ENCODE measurements around the gene LENEP. TPM values are rescaled to one million over a fixed set of nuclear protein-coding genes. Genes with fewer than 3 reads are reported as not detected.

Gene LENEP
- total RNA-seq, 1 experiment from 2014 or later, result 0.42 TPM

DNA sequence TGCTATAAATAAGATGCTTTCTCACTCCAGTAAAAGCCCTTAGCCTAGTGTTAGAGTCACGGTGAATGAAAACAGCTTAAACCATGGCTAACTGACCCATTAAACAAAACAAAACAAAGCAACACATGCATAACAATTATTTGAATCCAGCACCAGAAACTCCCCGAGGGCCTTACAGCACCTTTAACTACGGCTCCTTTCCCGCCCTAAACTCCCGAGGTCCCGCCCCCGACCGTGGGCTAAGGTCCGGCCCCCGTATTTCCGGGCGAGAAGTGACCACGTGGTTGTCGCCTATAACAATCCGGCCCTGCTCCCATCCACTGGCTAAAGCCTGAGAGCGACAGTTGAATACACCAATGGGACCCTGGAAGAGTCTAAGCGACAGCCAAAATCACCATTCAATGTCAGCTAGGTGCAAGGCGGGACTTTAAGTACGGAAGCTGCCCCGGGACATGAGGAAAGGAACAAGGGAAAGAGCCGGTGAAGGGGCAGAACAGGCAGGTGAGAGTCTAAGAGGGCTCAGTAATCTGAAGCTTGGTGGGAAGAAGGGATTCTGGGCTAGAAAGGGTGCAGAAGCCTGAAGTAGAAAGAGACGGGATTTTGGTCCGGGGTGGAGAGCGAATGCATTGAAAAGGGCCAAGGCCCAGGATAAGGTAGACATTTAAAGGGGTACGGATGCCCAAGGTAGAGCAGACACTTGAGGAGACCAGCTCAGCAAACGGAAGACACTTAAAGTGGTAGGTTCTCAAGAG lies 10.3 kb upstream of the LENEP start, which contains the start of gene FLAD1:
TSS of gene FLAD1 (plus strand) at position 448 of the 752 bp plus-strand sequence. CDS start 351 bp downstream, outside the sequence.
- H2AFZ ChIP-seq (ENCODE audit: low read depth, low read length, poor library complexity, severe bottlenecking), result no peak within 1 kb of the TSS
- RAD21 ChIA-PET (ENCODE audit: low non-redundant PET in 1 of 2, low total read pairs in 2 of 2, uncharacterized antibody in 2 of 2, unreplicated experiment in 2 of 2), result no interaction called here
- H3K36me3 ChIP-seq (ENCODE audit: control insufficient read depth in 1 of 2, insufficient read depth in 2 of 2, low read length in 2 of 2), result peaks cover 18 to 25% of the 10 kb centered on the region in 2 experiments
- peaks cover 75% of the 10 kb centered on the region for H3K79me2 ChIP-seq (ENCODE audit: insufficient read depth, low read length)
- BruUV-seq (replicated peaks), result no TSS peak
- peak within 1 kb of the TSS; percentile 84 to 92 for H3K4me3 ChIP-seq (replicated peaks in 1 of 2; ENCODE audit: low read depth in 1 of 2, low read length in 2 of 2)
- H3K9ac ChIP-seq (ENCODE audit: low read length), result peak within 1 kb of the TSS; percentile 90
- H3K9me2 ChIP-seq (ENCODE audit: insufficient read depth), result no peaks in the 10 kb centered on the region
- H3K27me3 ChIP-seq (ENCODE audit: insufficient read depth, low read length), result no peaks in the 10 kb centered on the region
- no peaks in the 10 kb centered on the region for H4K20me1 ChIP-seq (ENCODE audit: insufficient read depth)
- H3K4me2 ChIP-seq (ENCODE audit: low read length), result peak within 1 kb of the TSS; percentile 93
- DNase-seq (ENCODE audit: low read depth, low spot score) (peak; percentile 100), ATAC-seq (peak; percentile 99)
- H3K27ac ChIP-seq (ENCODE audit: low read depth, low read length), result peak within 1 kb of the TSS; percentile 70
- no peaks in the 10 kb centered on the region for H3K9me3 ChIP-seq (ENCODE audit: control insufficient read depth in 1 of 2, insufficient read depth in 1 of 2, low read depth in 1 of 2, low read length in 2 of 2)
- CTCF ChIA-PET, result interaction anchor here (1.1 to 3.2 kb wide), 6 partner anchors 9 to 210 kb away, joined by 3 to 25 read pairs (median 4); partner anchors contain the start of genes CKS1B and LENEP
- H3K4me1 ChIP-seq (ENCODE audit: control insufficient read depth in 1 of 2, insufficient read depth in 2 of 2, low read length in 2 of 2), result peaks cover 10 to 29% of the 10 kb centered on the region in 2 experiments; a peak in 3 of 4 replicates
- intact Hi-C loops (cut with micrococcal nuclease), result no loop called here
- POLR2A ChIA-PET, result interaction anchor here (0.8 to 3.7 kb wide), 6 partner anchors 8 to 56 kb away, joined by 3 to 46 read pairs (median 4); partner anchors contain the start of genes LENEP, PMVK and SHC1
- TF ChIP-seq POLR2AphosphoS5 (IDR thresholded peaks at IDR 0.05; ENCODE audit: low read depth, low read length), result peak; percentile 76
- no peak for TF ChIP-seq EZH2 (IDR thresholded peaks at IDR 0.05)
- TF ChIP-seq, protein P1, sequence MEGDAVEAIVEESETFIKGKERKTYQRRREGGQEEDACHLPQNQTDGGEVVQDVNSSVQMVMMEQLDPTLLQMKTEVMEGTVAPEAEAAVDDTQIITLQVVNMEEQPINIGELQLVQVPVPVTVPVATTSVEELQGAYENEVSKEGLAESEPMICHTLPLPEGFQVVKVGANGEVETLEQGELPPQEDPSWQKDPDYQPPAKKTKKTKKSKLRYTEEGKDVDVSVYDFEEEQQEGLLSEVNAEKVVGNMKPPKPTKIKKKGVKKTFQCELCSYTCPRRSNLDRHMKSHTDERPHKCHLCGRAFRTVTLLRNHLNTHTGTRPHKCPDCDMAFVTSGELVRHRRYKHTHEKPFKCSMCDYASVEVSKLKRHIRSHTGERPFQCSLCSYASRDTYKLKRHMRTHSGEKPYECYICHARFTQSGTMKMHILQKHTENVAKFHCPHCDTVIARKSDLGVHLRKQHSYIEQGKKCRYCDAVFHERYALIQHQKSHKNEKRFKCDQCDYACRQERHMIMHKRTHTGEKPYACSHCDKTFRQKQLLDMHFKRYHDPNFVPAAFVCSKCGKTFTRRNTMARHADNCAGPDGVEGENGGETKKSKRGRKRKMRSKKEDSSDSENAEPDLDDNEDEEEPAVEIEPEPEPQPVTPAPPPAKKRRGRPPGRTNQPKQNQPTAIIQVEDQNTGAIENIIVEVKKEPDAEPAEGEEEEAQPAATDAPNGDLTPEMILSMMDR (IDR thresholded peaks at IDR 0.05 in 2 of 3, conservative IDR thresholded peaks at IDR 0.05 in 1 of 3; ENCODE audit: borderline replicate concordance in 1 of 3, insufficient read depth in 1 of 3, low read depth in 2 of 3, low read length in 2 of 3), result no peak
- TF ChIP-seq TCF7L2 (IDR thresholded peaks at IDR 0.05; ENCODE audit: borderline replicate concordance, extremely low read depth, insufficient read depth, insufficient read length), result peak; percentile 22
- TF ChIP-seq, protein P2, sequence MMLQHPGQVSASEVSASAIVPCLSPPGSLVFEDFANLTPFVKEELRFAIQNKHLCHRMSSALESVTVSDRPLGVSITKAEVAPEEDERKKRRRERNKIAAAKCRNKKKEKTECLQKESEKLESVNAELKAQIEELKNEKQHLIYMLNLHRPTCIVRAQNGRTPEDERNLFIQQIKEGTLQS (IDR thresholded peaks at IDR 0.05), result no peak
- peak; percentile 77 for TF ChIP-seq POLR2A (IDR thresholded peaks at IDR 0.05; ENCODE audit: borderline replicate concordance, extremely low read depth, insufficient read depth, insufficient read length)
- TF ChIP-seq, protein P3, sequence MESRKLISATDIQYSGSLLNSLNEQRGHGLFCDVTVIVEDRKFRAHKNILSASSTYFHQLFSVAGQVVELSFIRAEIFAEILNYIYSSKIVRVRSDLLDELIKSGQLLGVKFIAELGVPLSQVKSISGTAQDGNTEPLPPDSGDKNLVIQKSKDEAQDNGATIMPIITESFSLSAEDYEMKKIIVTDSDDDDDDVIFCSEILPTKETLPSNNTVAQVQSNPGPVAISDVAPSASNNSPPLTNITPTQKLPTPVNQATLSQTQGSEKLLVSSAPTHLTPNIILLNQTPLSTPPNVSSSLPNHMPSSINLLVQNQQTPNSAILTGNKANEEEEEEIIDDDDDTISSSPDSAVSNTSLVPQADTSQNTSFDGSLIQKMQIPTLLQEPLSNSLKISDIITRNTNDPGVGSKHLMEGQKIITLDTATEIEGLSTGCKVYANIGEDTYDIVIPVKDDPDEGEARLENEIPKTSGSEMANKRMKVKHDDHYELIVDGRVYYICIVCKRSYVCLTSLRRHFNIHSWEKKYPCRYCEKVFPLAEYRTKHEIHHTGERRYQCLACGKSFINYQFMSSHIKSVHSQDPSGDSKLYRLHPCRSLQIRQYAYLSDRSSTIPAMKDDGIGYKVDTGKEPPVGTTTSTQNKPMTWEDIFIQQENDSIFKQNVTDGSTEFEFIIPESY (IDR thresholded peaks at IDR 0.05; ENCODE audit: extremely low read depth, insufficient replicate concordance, low read length), result peak; percentile 90
- TF ChIP-seq, protein P4, sequence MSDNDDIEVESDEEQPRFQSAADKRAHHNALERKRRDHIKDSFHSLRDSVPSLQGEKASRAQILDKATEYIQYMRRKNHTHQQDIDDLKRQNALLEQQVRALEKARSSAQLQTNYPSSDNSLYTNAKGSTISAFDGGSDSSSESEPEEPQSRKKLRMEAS (IDR thresholded peaks at IDR 0.05), result no peak
- TF ChIP-seq ZNF274 (IDR thresholded peaks at IDR 0.05; ENCODE audit: low read depth, low read length), result no peak
- TF ChIP-seq, protein P5, sequence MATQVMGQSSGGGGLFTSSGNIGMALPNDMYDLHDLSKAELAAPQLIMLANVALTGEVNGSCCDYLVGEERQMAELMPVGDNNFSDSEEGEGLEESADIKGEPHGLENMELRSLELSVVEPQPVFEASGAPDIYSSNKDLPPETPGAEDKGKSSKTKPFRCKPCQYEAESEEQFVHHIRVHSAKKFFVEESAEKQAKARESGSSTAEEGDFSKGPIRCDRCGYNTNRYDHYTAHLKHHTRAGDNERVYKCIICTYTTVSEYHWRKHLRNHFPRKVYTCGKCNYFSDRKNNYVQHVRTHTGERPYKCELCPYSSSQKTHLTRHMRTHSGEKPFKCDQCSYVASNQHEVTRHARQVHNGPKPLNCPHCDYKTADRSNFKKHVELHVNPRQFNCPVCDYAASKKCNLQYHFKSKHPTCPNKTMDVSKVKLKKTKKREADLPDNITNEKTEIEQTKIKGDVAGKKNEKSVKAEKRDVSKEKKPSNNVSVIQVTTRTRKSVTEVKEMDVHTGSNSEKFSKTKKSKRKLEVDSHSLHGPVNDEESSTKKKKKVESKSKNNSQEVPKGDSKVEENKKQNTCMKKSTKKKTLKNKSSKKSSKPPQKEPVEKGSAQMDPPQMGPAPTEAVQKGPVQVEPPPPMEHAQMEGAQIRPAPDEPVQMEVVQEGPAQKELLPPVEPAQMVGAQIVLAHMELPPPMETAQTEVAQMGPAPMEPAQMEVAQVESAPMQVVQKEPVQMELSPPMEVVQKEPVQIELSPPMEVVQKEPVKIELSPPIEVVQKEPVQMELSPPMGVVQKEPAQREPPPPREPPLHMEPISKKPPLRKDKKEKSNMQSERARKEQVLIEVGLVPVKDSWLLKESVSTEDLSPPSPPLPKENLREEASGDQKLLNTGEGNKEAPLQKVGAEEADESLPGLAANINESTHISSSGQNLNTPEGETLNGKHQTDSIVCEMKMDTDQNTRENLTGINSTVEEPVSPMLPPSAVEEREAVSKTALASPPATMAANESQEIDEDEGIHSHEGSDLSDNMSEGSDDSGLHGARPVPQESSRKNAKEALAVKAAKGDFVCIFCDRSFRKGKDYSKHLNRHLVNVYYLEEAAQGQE (IDR thresholded peaks at IDR 0.05; ENCODE audit: low read depth), result no peak
- TF ChIP-seq CBX3 (IDR thresholded peaks at IDR 0.05; ENCODE audit: low read depth), result no peak
- TF ChIP-seq JUND (IDR thresholded peaks at IDR 0.05), result no peak
- no peak for TF ChIP-seq EZH2phosphoT487 (IDR thresholded peaks at IDR 0.05; ENCODE audit: borderline replicate concordance)
- TF ChIP-seq YY1 (IDR thresholded peaks at IDR 0.05; ENCODE audit: extremely low read depth, insufficient replicate concordance, low read depth, low read length), result no peak
- TF ChIP-seq ELF1 (IDR thresholded peaks at IDR 0.05; ENCODE audit: borderline replicate concordance, low read depth), result no peak
- TF ChIP-seq SP1 (IDR thresholded peaks at IDR 0.05; ENCODE audit: low read depth), result no peak
- TF ChIP-seq SIN3A (IDR thresholded peaks at IDR 0.05; ENCODE audit: low read depth), result no peak
- no peak for TF ChIP-seq FOSL1 (IDR thresholded peaks at IDR 0.05; ENCODE audit: low read depth)

Data from HCT116 (cell line).